NT2/D1 (cell line): ENCODE measurements around the gene MCTP1.
"Not testable (repeated sequence)": the region's sequence is repeated elsewhere in the genome, so short reads cannot be mapped to it uniquely, and the experiment has no call there.

ENCODE experiments used
- DNase-seq: peaks from one replicate; pipeline ENCODE4 v3.0.0-alpha.2; 2011; ENCODE audit warnings: low read depth, low spot score
- H3K27me3 ChIP-seq: 2 replicates; pipeline ENCODE4 v1.6.0; 2011; ENCODE audit warnings: mild to moderate bottlenecking; ENCODE audit not compliant: insufficient read length, insufficient read depth
- H3K36me3 ChIP-seq: 2 replicates; pipeline ENCODE4 v1.6.1; 2011; ENCODE audit warnings: mild to moderate bottlenecking, low read length, mixed read lengths; ENCODE audit not compliant: insufficient read depth, insufficient read length
- H3K4me1 ChIP-seq: 2 replicates; pipeline ENCODE4 v1.5.1; 2011; ENCODE audit not compliant: insufficient read depth, insufficient read length
- H3K4me3 ChIP-seq: 2 replicates; pipeline ENCODE4 v1.5.1; 2011; ENCODE audit warnings: low read depth; ENCODE audit not compliant: insufficient read length
- H3K9ac ChIP-seq: 2 replicates; pipeline ENCODE4 v1.6.0; 2011; ENCODE audit warnings: low read depth; ENCODE audit not compliant: insufficient read length
- H3K9me3 ChIP-seq: 2 replicates; pipeline ENCODE4 v1.5.1; 2011; ENCODE audit warnings: mild to moderate bottlenecking, low read length; ENCODE audit not compliant: insufficient read depth
- SUZ12 ChIP-seq: IDR thresholded peaks from 2 replicates; pipeline ENCODE4 v1.6.1; 2011; ENCODE audit not compliant: insufficient read length, insufficient read depth; ENCODE audit errors: extremely low read depth
- YY1 ChIP-seq: IDR thresholded peaks from 2 replicates; pipeline ENCODE4 v1.6.1; 2011; ENCODE audit not compliant: insufficient read length, insufficient read depth
- ZNF274 ChIP-seq: IDR thresholded peaks from 2 replicates; pipeline ENCODE4 v1.6.1; 2011; ENCODE audit warnings: mild to moderate bottlenecking, low read depth, low read length

MCTP1 gene

DNA sequence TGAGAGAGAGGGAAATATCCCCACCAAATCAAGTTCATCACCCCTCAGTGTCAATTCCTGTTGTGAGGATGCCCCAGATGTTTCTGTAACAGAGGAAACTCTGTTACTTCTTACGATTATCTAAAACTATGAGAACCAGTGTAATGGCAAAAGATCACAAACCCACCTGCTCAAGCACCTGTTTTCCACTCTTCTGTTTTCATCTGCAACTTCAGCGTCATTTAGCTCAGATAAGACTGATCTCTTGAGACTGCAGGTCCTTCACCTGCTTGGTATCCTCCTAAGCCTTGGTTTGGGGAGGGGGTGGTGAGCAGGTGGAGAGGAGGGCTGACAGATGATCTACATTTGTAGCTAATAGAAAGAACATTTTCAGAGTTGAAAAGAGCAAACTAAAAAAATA is 437.2 kb downstream of the MCTP1 start:
- TF ChIP-seq SUZ12: no peak
- TF ChIP-seq YY1: no peak
- no peak for TF ChIP-seq ZNF274
- DNase-seq: no peak
- no peaks in the 10 kb centered on the region for H3K27me3 ChIP-seq
- H3K36me3 ChIP-seq: no peaks in the 10 kb centered on the region
- H3K4me1 ChIP-seq: no peaks in the 10 kb centered on the region
- no peak overlapping the region for H3K9ac ChIP-seq
- H3K9me3 ChIP-seq: no peaks in the 10 kb centered on the region
- H3K4me3 ChIP-seq: no peak overlapping the region

DNA sequence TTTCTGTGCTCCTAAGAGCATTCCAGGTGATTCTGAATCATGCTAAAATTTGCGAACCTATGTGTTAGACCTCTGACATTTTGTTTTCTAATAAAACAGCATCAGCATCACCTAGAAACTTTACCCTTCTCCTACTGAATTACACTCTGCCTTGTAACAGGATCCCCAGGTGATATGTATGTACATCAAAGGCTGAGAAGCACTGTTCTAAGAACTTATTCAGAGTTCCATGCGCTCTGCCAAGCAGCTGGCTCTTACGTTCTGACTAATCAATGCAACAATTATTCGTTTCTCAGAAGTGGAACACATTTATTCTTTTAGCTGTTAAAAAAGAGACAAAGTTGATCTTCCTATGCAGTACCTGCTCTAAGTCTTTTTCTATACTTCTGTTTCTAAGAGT is 437.9 kb downstream of the MCTP1 start:
- H3K4me1 ChIP-seq: no peaks in the 10 kb centered on the region
- no peak for TF ChIP-seq SUZ12
- no peak for TF ChIP-seq ZNF274
- no peak for TF ChIP-seq YY1
- H3K9me3 ChIP-seq: no peaks in the 10 kb centered on the region
- no peak overlapping the region for H3K9ac ChIP-seq
- H3K27me3 ChIP-seq: no peaks in the 10 kb centered on the region
- DNase-seq: no peak
- no peaks in the 10 kb centered on the region for H3K36me3 ChIP-seq
- H3K4me3 ChIP-seq: no peak overlapping the region

DNA sequence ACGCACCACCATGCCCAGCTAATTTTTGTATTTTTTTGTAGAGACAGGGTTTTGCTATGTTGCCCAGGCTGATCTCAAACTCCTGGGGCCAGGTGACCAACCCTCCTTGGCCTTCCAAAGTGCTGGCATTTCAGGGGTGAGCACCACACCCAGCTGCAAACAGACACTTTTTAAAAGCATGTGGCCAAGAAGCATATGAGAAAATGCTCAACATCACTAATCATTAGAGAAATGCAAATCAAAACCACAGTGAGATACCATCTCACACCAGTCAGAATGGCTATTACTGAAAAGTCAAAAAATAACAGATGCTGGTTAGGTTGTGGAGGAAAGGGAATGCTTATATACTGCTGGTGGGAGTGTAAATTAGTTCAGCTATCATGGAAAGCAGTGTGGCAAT is 439.2 kb downstream of the MCTP1 start:
- DNase-seq, H3K4me1 ChIP-seq, H3K27me3 ChIP-seq, H3K36me3 ChIP-seq, H3K4me3 ChIP-seq, H3K9ac ChIP-seq, H3K9me3 ChIP-seq: not testable (repeated sequence)

- Histone ChIP-seq H3K36me3 (no peaks in the 10 kb centered on the region), H3K27me3 (no peaks in the 10 kb centered on the region), H3K9ac (no peak overlapping the region), H3K4me1 (no peaks in the 10 kb centered on the region), H3K4me3 (no peak overlapping the region), H3K9me3 (no peaks in the 10 kb centered on the region)
- no peak for DNase-seq
- no peak for TF ChIP-seq SUZ12
- no peak for TF ChIP-seq ZNF274
- TF ChIP-seq YY1: no peak
Measured at GRCh38 chr5:94841598-94842322, 443.1 kb downstream of the MCTP1 start.

DNA sequence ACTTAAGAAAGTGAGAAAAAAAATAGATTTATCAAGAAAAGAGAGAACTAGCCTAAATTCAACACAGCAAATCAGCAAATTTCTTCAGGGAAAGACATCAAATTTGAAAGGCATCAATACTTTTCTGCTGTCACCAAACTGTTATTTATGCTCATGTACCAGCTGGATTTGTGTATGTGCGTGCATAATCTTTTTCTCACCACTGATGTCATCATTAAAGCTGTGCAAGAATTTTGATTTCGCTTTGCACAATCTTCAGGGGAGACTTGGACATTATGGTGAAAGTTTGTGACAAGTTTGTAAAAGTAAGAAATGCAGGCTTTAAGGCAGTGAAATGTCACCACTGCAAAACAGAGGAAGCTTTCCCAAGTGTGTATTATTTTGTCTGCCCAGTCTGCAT is 451.0 kb downstream of the MCTP1 start:
- H3K9ac ChIP-seq: no peak overlapping the region
- H3K27me3 ChIP-seq: no peaks in the 10 kb centered on the region
- H3K9me3 ChIP-seq: no peaks in the 10 kb centered on the region
- H3K4me1 ChIP-seq: no peaks in the 10 kb centered on the region
- DNase-seq: no peak
- no peak overlapping the region for H3K4me3 ChIP-seq
- H3K36me3 ChIP-seq: no peaks in the 10 kb centered on the region
- TF ChIP-seq YY1: no peak
- no peak for TF ChIP-seq SUZ12
- TF ChIP-seq ZNF274: no peak

GRCh38 chr5:94832685-94833084 is 452.2 kb downstream of the MCTP1 start:
- no peaks in the 10 kb centered on the region for H3K9me3 ChIP-seq
- no peak for DNase-seq
- H3K27me3 ChIP-seq: no peaks in the 10 kb centered on the region
- H3K9ac ChIP-seq: no peak overlapping the region
- H3K4me1 ChIP-seq: no peaks in the 10 kb centered on the region
- TF ChIP-seq YY1 (no peak), SUZ12 (no peak), ZNF274 (no peak)
- no peak overlapping the region for H3K4me3 ChIP-seq
- no peaks in the 10 kb centered on the region for H3K36me3 ChIP-seq

GRCh38 chr5:94830520-94830919 is 454.4 kb downstream of the MCTP1 start:
- TF ChIP-seq SUZ12: no peak
- no peak for TF ChIP-seq YY1
- TF ChIP-seq ZNF274: no peak
- no peak for DNase-seq
- no peaks in the 10 kb centered on the region for H3K9me3 ChIP-seq
- H3K4me1 ChIP-seq: no peaks in the 10 kb centered on the region
- no peaks in the 10 kb centered on the region for H3K36me3 ChIP-seq
- no peak overlapping the region for H3K4me3 ChIP-seq
- no peak overlapping the region for H3K9ac ChIP-seq
- H3K27me3 ChIP-seq: no peaks in the 10 kb centered on the region

DNA sequence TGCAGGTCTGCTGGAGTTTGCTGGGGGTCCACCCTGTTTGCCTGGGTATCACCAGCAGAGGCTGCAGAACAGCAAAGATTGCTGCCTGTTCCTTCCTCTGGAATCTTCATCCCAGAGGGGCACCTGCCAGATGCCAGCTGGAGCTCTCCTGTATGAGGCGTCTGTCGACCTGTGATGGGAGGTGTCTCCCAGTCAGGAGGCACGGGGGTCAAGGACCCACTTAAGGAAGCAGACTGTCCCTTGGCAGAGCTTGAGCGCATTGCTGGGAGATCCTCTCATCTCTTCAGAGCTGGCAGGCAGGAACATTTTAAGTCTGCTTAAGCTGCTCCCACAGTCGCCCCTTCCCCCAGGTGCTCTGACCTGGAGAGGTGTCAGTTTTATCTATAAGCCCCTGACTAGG is 456.7 kb downstream of the MCTP1 start:
- H3K36me3 ChIP-seq, H3K9me3 ChIP-seq, H3K27me3 ChIP-seq, DNase-seq, H3K4me3 ChIP-seq, H3K4me1 ChIP-seq, H3K9ac ChIP-seq: not testable (repeated sequence)
